SK-N-SH (cell line): ENCODE measurements around the gene ERLIN1. TPM values are rescaled to one million over a fixed set of nuclear protein-coding genes. Genes with fewer than 3 reads are reported as not detected.

ENCODE experiments used
- CTCF ChIA-PET: fragments of 300-600, 350-600 bp; formaldehyde crosslinking; extraction: SDS; loops from one replicate; lab custom pipeline; 2021; lab: Yijun Ruan, JAX
- POLR2A ChIA-PET: fragments of 350-600 bp; sonication (Branson Sonifier 250); formaldehyde crosslinking; extraction: SDS; loops from one replicate; lab custom pipeline; 2020; ENCODE audit warnings: antibody characterized with exemption, inconsistent platforms; lab: Yijun Ruan, JAX
- DNase-seq: peaks from one replicate; pipeline ENCODE4 v3.0.0; 2012
- H2AFZ ChIP-seq: fragments of 200-600 bp; sonication (generic); 2 replicates; pipeline ENCODE4 v1.8.1; 2016; ENCODE audit warnings: antibody characterized with exemption, mild to moderate bottlenecking, low read depth
- H3F3A ChIP-seq: fragments of 200-600 bp; sonication (generic); replicated peaks from 2 replicates; pipeline ENCODE3; 2016; ENCODE audit warnings: antibody characterized with exemption, mild to moderate bottlenecking; ENCODE audit not compliant: insufficient read depth
- H3K27ac ChIP-seq, 2 experiments: fragments of 200-500 bp in 1 of 2; fragments of 200-600 bp in 1 of 2; sonication (Bioruptor generic) in 1 of 2; sonication (generic), shearing (Covaris generic) in 1 of 2; 2 replicates each; pipeline versions ENCODE4 v1.5.1 to v1.6.1; 2014 to 2016; ENCODE audit warnings: low read depth in 2 of 2, inconsistent platforms in 1 of 2, low read length in 1 of 2, mild to moderate bottlenecking in 1 of 2, mixed read lengths in 1 of 2
- H3K27me3 ChIP-seq: fragments of 200-600 bp; sonication (generic), shearing (Covaris generic); 2 replicates; pipeline ENCODE4 v1.6.1; 2016; ENCODE audit warnings: mixed run types; ENCODE audit not compliant: insufficient read depth
- H3K36me3 ChIP-seq, 2 experiments: fragments of 200-500 bp in 1 of 2; fragments of 200-600 bp in 1 of 2; sonication (Bioruptor generic) in 1 of 2; sonication (generic) in 1 of 2; replicated peaks in 1 of 2; 2 replicates each; pipeline versions ENCODE3 to v1.5.1; 2014 to 2016; ENCODE audit warnings: low read length in 1 of 2, mild to moderate bottlenecking in 1 of 2; ENCODE audit not compliant: insufficient read depth in 2 of 2, control insufficient read depth in 1 of 2
- H3K4me1 ChIP-seq, 2 experiments: fragments of 200-500 bp in 1 of 2; fragments of 200-600 bp in 1 of 2; sonication (Bioruptor generic) in 1 of 2; sonication (generic), shearing (Covaris generic) in 1 of 2; 2 replicates each; pipeline versions ENCODE4 v1.5.1 to v1.6.1; 2014 to 2016; ENCODE audit warnings: low read depth in 1 of 2, low read length in 1 of 2, mixed run types in 1 of 2; ENCODE audit not compliant: insufficient read depth in 2 of 2, control insufficient read depth in 1 of 2
- H3K4me2 ChIP-seq: fragments of 200-600 bp; sonication (generic), shearing (Covaris generic); 2 replicates; pipeline ENCODE4 v1.6.1; 2017; ENCODE audit warnings: mixed run types
- H3K4me3 ChIP-seq, 2 experiments: fragments of 200-500 bp in 1 of 2; fragments of 200-600 bp in 1 of 2; sonication (Bioruptor generic) in 1 of 2; sonication (generic), shearing (Covaris generic) in 1 of 2; 2 replicates each; pipeline versions ENCODE4 v1.5.1 to v1.8.1; 2014 to 2016; ENCODE audit warnings: low read depth in 2 of 2, inconsistent platforms in 1 of 2, low read length in 1 of 2, mild to moderate bottlenecking in 1 of 2, mixed read lengths in 1 of 2, moderate library complexity in 1 of 2
- H3K79me2 ChIP-seq: fragments of 200-600 bp; sonication (generic); 2 replicates; pipeline ENCODE4 v1.8.1; 2017; ENCODE audit warnings: mild to moderate bottlenecking; ENCODE audit not compliant: insufficient read depth
- H3K9ac ChIP-seq: fragments of 200-600 bp; sonication (generic); 2 replicates; pipeline ENCODE4 v1.6.1; 2017; ENCODE audit warnings: mixed run types
- H3K9me2 ChIP-seq: fragments of 200-600 bp; sonication (generic); 2 replicates; pipeline ENCODE4 v1.6.1; 2017; ENCODE audit warnings: mixed run types
- H3K9me3 ChIP-seq: fragments of 200-600 bp; sonication (generic); 2 replicates; pipeline ENCODE4 v1.6.1; 2017; ENCODE audit warnings: mixed run types, mild to moderate bottlenecking, moderate library complexity
- H4K20me1 ChIP-seq: fragments of 200-600 bp; sonication (generic); 2 replicates; pipeline ENCODE4 v1.6.1; 2017; ENCODE audit warnings: mild to moderate bottlenecking, mixed run types; ENCODE audit not compliant: insufficient read depth
- EZH2phosphoT487 ChIP-seq: fragments of 200-600 bp; sonication (generic); IDR thresholded peaks from 2 replicates; pipeline ENCODE4 v1.6.1; 2017; ENCODE audit warnings: low read depth, mixed run types, mild to moderate bottlenecking, antibody characterized with exemption, moderate library complexity, borderline replicate concordance
- FOXM1 ChIP-seq: IDR thresholded peaks from 2 replicates; pipeline ENCODE4 v1.4.0; 2012; ENCODE audit warnings: low read depth, mild to moderate bottlenecking
- MAX ChIP-seq: IDR thresholded peaks from 2 replicates; pipeline ENCODE4 v1.4.0; 2012; ENCODE audit warnings: low read depth
- MEF2A ChIP-seq: IDR thresholded peaks from 2 replicates; pipeline ENCODE4 v1.4.0; 2012; ENCODE audit warnings: low read depth, borderline replicate concordance
- MXI1 ChIP-seq: IDR thresholded peaks from 2 replicates; pipeline ENCODE4 v1.6.1; 2012; ENCODE audit warnings: mild to moderate bottlenecking, low read depth, low read length, improper control_type of control experiment
- POLR2AphosphoS5 ChIP-seq: IDR thresholded peaks from 2 replicates; pipeline ENCODE4 v1.6.1; 2012; ENCODE audit warnings: low read depth, low read length
- REST ChIP-seq: IDR thresholded peaks from 2 replicates; pipeline ENCODE4 v1.6.1; 2012; ENCODE audit warnings: mild to moderate bottlenecking, low read depth, low read length, moderate library complexity
- SIN3A ChIP-seq: IDR thresholded peaks from 2 replicates; pipeline ENCODE4 v1.6.1; 2012; ENCODE audit warnings: low read depth, mild to moderate bottlenecking, low read length, moderate library complexity, borderline replicate concordance
- TCF12 ChIP-seq: IDR thresholded peaks from 2 replicates; pipeline ENCODE4 v1.4.0; 2012
- WGBS: methylation state at CpG from one replicate; pipeline ENCODE4 v1.1.6; 2017; ENCODE audit warnings: low lambda C conversion rate; 5-methylcytosine and 5-hydroxymethylcytosine counted together
- polyA plus RNA-seq, 3 experiments: library from polyadenylated mRNA; depleted of rRNA; stranded (reverse); fragments of >200 nt; gene quantifications; 2 replicates each; pipeline ENCODE4 v1.2.3, GENCODE V29; 2012

The ERLIN1 gene
- polyA plus RNA-seq, 1 of the 3 experiments (the other 2 are of a cell fraction) = 43.8 TPM

GRCh38 chr10:100124097-100124496, 61.7 kb downstream of the ERLIN1 start:
- Histone ChIP-seq H3K4me2 (no peak overlapping the region), H3K36me3 (no peaks in the 10 kb centered on the region), H3K27me3 (no peaks in the 10 kb centered on the region; the same call in 1 of the 2 replicates), H3K27ac (no peak overlapping the region), H3K4me3 (no peak overlapping the region), H3K9me2 (no peaks in the 10 kb centered on the region), H3K79me2 (no peaks in the 10 kb centered on the region), H3K9me3 (no peaks in the 10 kb centered on the region), H3F3A (no peaks in the 10 kb centered on the region), H2AFZ (no peak overlapping the region), H3K4me1 (no peaks in the 10 kb centered on the region), H3K9ac (no peak overlapping the region), H4K20me1 (no peaks in the 10 kb centered on the region)
- ChIA-PET POLR2A (no interaction called here), CTCF (no interaction called here)
- 73% methylated on average over 4 of the region's 4 CpGs for WGBS
- TF ChIP-seq EZH2phosphoT487 (no peak), MXI1 (no peak), SIN3A (no peak), MEF2A (no peak), REST (no peak), FOXM1 (no peak), MAX (no peak), POLR2AphosphoS5 (no peak)
- DNase-seq = no peak

- Histone ChIP-seq H3K4me3 (no peak overlapping the region), H3K27ac (no peak overlapping the region), H2AFZ (no peak overlapping the region), H3K9me2 (no peaks in the 10 kb centered on the region), H3K9ac (no peak overlapping the region), H4K20me1 (no peaks in the 10 kb centered on the region), H3K36me3 (no peaks in the 10 kb centered on the region), H3K4me2 (no peak overlapping the region), H3K9me3 (no peaks in the 10 kb centered on the region), H3K79me2 (no peaks in the 10 kb centered on the region), H3K27me3 (no peaks in the 10 kb centered on the region; the same call in 1 of the 2 replicates), H3F3A (no peaks in the 10 kb centered on the region), H3K4me1 (no peaks in the 10 kb centered on the region)
- TF ChIP-seq TCF12 = no peak
- no peak for DNase-seq
- CTCF ChIA-PET = no interaction called here
- POLR2A ChIA-PET = no interaction called here
These were observed 63.0 kb downstream of the ERLIN1 start for GRCh38 chr10:100122780-100123179.
